GM21723 (cell line): ENCODE results near the gene UBE4A.

Experiments used
- ATAC-seq: cut with Tn5 transposase; IDR thresholded peaks from one replicate; pipeline ENCODE4 v1.9.1; 2021; ENCODE audit warnings: mild to moderate bottlenecking, moderate library complexity; ENCODE audit not compliant: unreplicated experiment

UBE4A gene

GRCh38 chr11:118359295-118359958, at the start of gene UBE4A:
Gene UBE4A, plus strand, starts transcription at chr11:118359600. Its CDS starts 5,481 bp downstream, at chr11:118365081.
- ATAC-seq: peak; percentile 92

- no peak for ATAC-seq
Observed at GRCh38 chr11:118310271-118310670, 49.1 kb upstream of the UBE4A start.

GRCh38 chr11:118310781-118311485, 48.5 kb upstream of the UBE4A start:
- ATAC-seq: no peak

- ATAC-seq: no peak
Observed at GRCh38 chr11:118311518-118311917, 47.9 kb upstream of the UBE4A start.

GRCh38 chr11:118312328-118312727, 47.1 kb upstream of the UBE4A start:
- no peak for ATAC-seq

- no peak for ATAC-seq
Observed at GRCh38 chr11:118313242-118313641, 46.2 kb upstream of the UBE4A start.

GRCh38 chr11:118314988-118315411, 44.4 kb upstream of the UBE4A start:
- ATAC-seq: no peak

GRCh38 chr11:118318124-118318523, 41.3 kb upstream of the UBE4A start:
- no peak for ATAC-seq

- no peak for ATAC-seq
Observed at GRCh38 chr11:118318581-118319336, 40.6 kb upstream of the UBE4A start.

GRCh38 chr11:118319337-118319707, 40.1 kb upstream of the UBE4A start:
- no peak for ATAC-seq

GRCh38 chr11:118320515-118320914, 38.9 kb upstream of the UBE4A start:
- ATAC-seq: no peak

- ATAC-seq: no peak
Observed at GRCh38 chr11:118321386-118322082, 37.9 kb upstream of the UBE4A start.

- ATAC-seq: no peak
Observed at GRCh38 chr11:118322721-118323120, 36.7 kb upstream of the UBE4A start.

GRCh38 chr11:118325283-118325682, 34.1 kb upstream of the UBE4A start:
- no peak for ATAC-seq

- no peak for ATAC-seq
Observed at GRCh38 chr11:118328745-118329144, 30.7 kb upstream of the UBE4A start.

GRCh38 chr11:118334745-118335144, 24.7 kb upstream of the UBE4A start:
- no peak for ATAC-seq

GRCh38 chr11:118338637-118339061, 20.8 kb upstream of the UBE4A start:
- ATAC-seq: no peak

GRCh38 chr11:118339281-118339961, 20.0 kb upstream of the UBE4A start:
- ATAC-seq: no peak

- ATAC-seq: no peak
Observed at GRCh38 chr11:118340449-118340848, 19.0 kb upstream of the UBE4A start.

- no peak for ATAC-seq
Observed at GRCh38 chr11:118341261-118341660, 18.1 kb upstream of the UBE4A start.
